H9 (cell line): ENCODE results near the gene WNT9A. TPM values are rescaled to one million over a fixed set of nuclear protein-coding genes. Genes with fewer than 3 reads are reported as not detected.
A peak's percentile ranks its signal among the peaks of the same experiment; 100 is the strongest.

Experiments
- DNase-seq: peaks from one replicate; pipeline ENCODE4 v3.0.0-alpha.2; 2017
- H2AFZ ChIP-seq: one replicate; pipeline ENCODE4 v1.6.1; 2013; ENCODE audit warnings: mild to moderate bottlenecking, low read length, control low read depth, moderate library complexity
- H2AK5ac ChIP-seq: 2 replicates; pipeline ENCODE4 v1.6.1; 2013; ENCODE audit warnings: low read length, control low read depth, mixed read lengths; ENCODE audit not compliant: insufficient read length
- H2BK120ac ChIP-seq: one replicate; pipeline ENCODE4 v1.6.1; 2013; ENCODE audit warnings: low read depth, mild to moderate bottlenecking, low read length, control low read depth, inconsistent platforms; ENCODE audit not compliant: poor library complexity, severe bottlenecking
- H2BK12ac ChIP-seq: 2 replicates; pipeline ENCODE4 v1.6.1; 2013; ENCODE audit warnings: low read length, control low read depth, mixed read lengths, low read depth; ENCODE audit not compliant: insufficient read length
- H2BK15ac ChIP-seq: 2 replicates; pipeline ENCODE4 v1.6.1; 2013; ENCODE audit warnings: low read depth, low read length, control low read depth
- H2BK20ac ChIP-seq: one replicate; pipeline ENCODE4 v1.6.1; 2013; ENCODE audit warnings: low read depth, mild to moderate bottlenecking, low read length, control low read depth, inconsistent platforms; ENCODE audit not compliant: poor library complexity, severe bottlenecking
- H2BK5ac ChIP-seq: 2 replicates; pipeline ENCODE4 v1.6.1; 2013; ENCODE audit warnings: low read length, control low read depth, mixed read lengths; ENCODE audit not compliant: insufficient read length
- H3K14ac ChIP-seq: 2 replicates; pipeline ENCODE4 v1.6.1; 2013; ENCODE audit warnings: low read length, control low read depth; ENCODE audit not compliant: insufficient read depth
- H3K18ac ChIP-seq: 2 replicates; pipeline ENCODE4 v1.6.1; 2013; ENCODE audit warnings: low read depth, mild to moderate bottlenecking, mixed read lengths, low read length, control low read depth; ENCODE audit not compliant: insufficient read length
- H3K23ac ChIP-seq: 2 replicates; pipeline ENCODE4 v1.6.1; 2013; ENCODE audit warnings: low read length, control low read depth, mixed read lengths, low read depth; ENCODE audit not compliant: insufficient read length
- H3K23me2 ChIP-seq: 2 replicates; pipeline ENCODE4 v1.6.1; 2013; ENCODE audit warnings: low read depth, mild to moderate bottlenecking, mixed read lengths, low read length, control low read depth; ENCODE audit not compliant: insufficient read length, poor library complexity, severe bottlenecking
- H3K27ac ChIP-seq: 2 replicates; pipeline ENCODE4 v1.5.1; 2013; ENCODE audit warnings: low read length, control low read depth, mixed read lengths, low read depth; ENCODE audit not compliant: insufficient read length
- H3K27me3 ChIP-seq: 2 replicates; pipeline ENCODE4 v1.6.1; 2013; ENCODE audit warnings: low read length, control low read depth, inconsistent platforms; ENCODE audit not compliant: insufficient read depth
- H3K4ac ChIP-seq: 2 replicates; pipeline ENCODE4 v1.6.1; 2013; ENCODE audit warnings: low read depth, mild to moderate bottlenecking, control low read depth, inconsistent platforms, low read length, moderate library complexity
- H3K4me1 ChIP-seq: 2 replicates; pipeline ENCODE4 v1.6.1; 2013; ENCODE audit warnings: low read length, control low read depth, inconsistent platforms; ENCODE audit not compliant: insufficient read depth
- H3K4me2 ChIP-seq: 2 replicates; pipeline ENCODE4 v1.6.1; 2013; ENCODE audit warnings: low read length, control low read depth, mixed read lengths; ENCODE audit not compliant: insufficient read length, insufficient read depth
- H3K56ac ChIP-seq: 2 replicates; pipeline ENCODE4 v1.6.1; 2013; ENCODE audit warnings: low read depth, mild to moderate bottlenecking, mixed read lengths, low read length, control low read depth; ENCODE audit not compliant: insufficient read length
- H3K79me1 ChIP-seq: 2 replicates; pipeline ENCODE4 v1.6.1; 2013; ENCODE audit warnings: low read depth, mild to moderate bottlenecking, moderate library complexity, low read length, control low read depth, inconsistent platforms; ENCODE audit not compliant: insufficient read depth, poor library complexity, severe bottlenecking
- H3K79me2 ChIP-seq: 2 replicates; pipeline ENCODE4 v1.6.1; 2013; ENCODE audit warnings: low read length, control low read depth, inconsistent platforms; ENCODE audit not compliant: insufficient read depth
- H3K9ac ChIP-seq: 2 replicates; pipeline ENCODE4 v1.6.1; 2013; ENCODE audit warnings: low read length, control low read depth, mixed read lengths; ENCODE audit not compliant: insufficient read length; ENCODE audit errors: extremely low read depth
- H3K9me3 ChIP-seq: one replicate; pipeline ENCODE4 v1.6.1; 2013; ENCODE audit warnings: low read depth, low read length, inconsistent platforms; ENCODE audit not compliant: control insufficient read depth
- H3T11ph ChIP-seq: one replicate; pipeline ENCODE4 v1.6.1; 2013; ENCODE audit warnings: mild to moderate bottlenecking, low read length, control low read depth, inconsistent platforms
- H4K20me1 ChIP-seq: one replicate; pipeline ENCODE4 v1.6.1; 2013; ENCODE audit not compliant: control insufficient read depth, insufficient read length, insufficient read depth
- H4K5ac ChIP-seq: 2 replicates; pipeline ENCODE4 v1.6.1; 2013; ENCODE audit warnings: low read depth, mild to moderate bottlenecking, mixed read lengths, low read length, control low read depth; ENCODE audit not compliant: insufficient read length
- H4K8ac ChIP-seq: replicated peaks from 2 replicates; pipeline ENCODE4 v1.6.1; 2013; ENCODE audit warnings: low read length, control low read depth, mixed read lengths, low read depth; ENCODE audit not compliant: insufficient read length
- H4K91ac ChIP-seq: 2 replicates; pipeline ENCODE4 v1.6.1; 2013; ENCODE audit warnings: low read depth, mild to moderate bottlenecking, moderate library complexity, mixed read lengths, low read length, control low read depth; ENCODE audit not compliant: insufficient read length
- H3K27ac Mint-ChIP-seq, 3 experiments: 2 replicates in 2 of 3; 3 replicates in 1 of 3; pipeline ENCODE4 v1.8.0; 2020 to 2021; ENCODE audit warnings: mixed read lengths in 3 of 3, mild to moderate bottlenecking in 1 of 3, moderate library complexity in 1 of 3
- H3K27me3 Mint-ChIP-seq: 2 replicates; pipeline ENCODE4 v1.8.0; 2021; ENCODE audit warnings: low read depth, mild to moderate bottlenecking, moderate library complexity, mixed read lengths
- H3K36me3 Mint-ChIP-seq, 3 experiments: 2 replicates in 2 of 3; 3 replicates in 1 of 3; pipeline ENCODE4 v1.8.0; 2020 to 2021; ENCODE audit warnings: low read depth in 3 of 3, mixed read lengths in 3 of 3; ENCODE audit not compliant: insufficient read depth in 1 of 3
- H3K4me1 Mint-ChIP-seq, 2 experiments: 2 replicates each; pipeline ENCODE4 v1.8.0; 2020; ENCODE audit warnings: mixed read lengths in 2 of 2
- H3K4me3 Mint-ChIP-seq, 2 experiments: 2 replicates in 1 of 2; 3 replicates in 1 of 2; pipeline ENCODE4 v1.8.0; 2020 to 2021; ENCODE audit warnings: mild to moderate bottlenecking in 2 of 2, mixed read lengths in 2 of 2, moderate library complexity in 1 of 2
- H3K9me3 Mint-ChIP-seq, 2 experiments: 2 replicates in 1 of 2; 3 replicates in 1 of 2; pipeline ENCODE4 v1.8.0; 2020; ENCODE audit warnings: mild to moderate bottlenecking in 2 of 2, mixed read lengths in 2 of 2, moderate library complexity in 1 of 2
- WGBS: extraction: QIAGEN DNeasy Blood & Tissue Kit; methylation state at CpG from one replicate; pipeline ENCODE4 v1.1.7; 2013; ENCODE audit warnings: missing lambda C conversion rate, low lambda C conversion rate, mixed read lengths; ENCODE audit not compliant: insufficient read length; ENCODE audit errors: extremely low coverage; 5-methylcytosine and 5-hydroxymethylcytosine counted together
- total RNA-seq: library from RNA; stranded (reverse); gene quantifications from 2 replicates; pipeline ENCODE4 v1.2.1, GENCODE V29; 2021
- TF ChIP-seq, protein P1 (sequence below): fragments of 200-600 bp; sonication (generic); conservative IDR thresholded peaks from 3 replicates; pipeline ENCODE4 v1.8.0; 2021; ENCODE audit warnings: antibody characterized with exemption, mild to moderate bottlenecking

WNT9A gene
- total RNA-seq, 1 experiment from 2014 or later = 0.77 TPM

GRCh38 chr1:227887697-227888403 is 59.9 kb downstream of the WNT9A start:
- H3K79me2 ChIP-seq = no peaks in the 10 kb centered on the region
- H3K14ac ChIP-seq = peak overlapping the region; percentile 3; the same call in 1 of the 2 replicates
- H3K56ac ChIP-seq = no peak overlapping the region
- H3K27ac ChIP-seq = no peak overlapping the region
- TF ChIP-seq, protein P1, sequence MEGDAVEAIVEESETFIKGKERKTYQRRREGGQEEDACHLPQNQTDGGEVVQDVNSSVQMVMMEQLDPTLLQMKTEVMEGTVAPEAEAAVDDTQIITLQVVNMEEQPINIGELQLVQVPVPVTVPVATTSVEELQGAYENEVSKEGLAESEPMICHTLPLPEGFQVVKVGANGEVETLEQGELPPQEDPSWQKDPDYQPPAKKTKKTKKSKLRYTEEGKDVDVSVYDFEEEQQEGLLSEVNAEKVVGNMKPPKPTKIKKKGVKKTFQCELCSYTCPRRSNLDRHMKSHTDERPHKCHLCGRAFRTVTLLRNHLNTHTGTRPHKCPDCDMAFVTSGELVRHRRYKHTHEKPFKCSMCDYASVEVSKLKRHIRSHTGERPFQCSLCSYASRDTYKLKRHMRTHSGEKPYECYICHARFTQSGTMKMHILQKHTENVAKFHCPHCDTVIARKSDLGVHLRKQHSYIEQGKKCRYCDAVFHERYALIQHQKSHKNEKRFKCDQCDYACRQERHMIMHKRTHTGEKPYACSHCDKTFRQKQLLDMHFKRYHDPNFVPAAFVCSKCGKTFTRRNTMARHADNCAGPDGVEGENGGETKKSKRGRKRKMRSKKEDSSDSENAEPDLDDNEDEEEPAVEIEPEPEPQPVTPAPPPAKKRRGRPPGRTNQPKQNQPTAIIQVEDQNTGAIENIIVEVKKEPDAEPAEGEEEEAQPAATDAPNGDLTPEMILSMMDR = no peak
- H2BK5ac ChIP-seq = no peak overlapping the region
- no peak overlapping the region for H2AK5ac ChIP-seq
- H3T11ph ChIP-seq = no peak overlapping the region
- H4K91ac ChIP-seq = no peak overlapping the region
- H2BK20ac ChIP-seq = no peak overlapping the region
- H4K8ac ChIP-seq = no peak overlapping the region
- no CpG with 5 or more reads among the region's 40 CpGs for WGBS
- H2BK15ac ChIP-seq = no peak overlapping the region
- no peaks in the 10 kb centered on the region for H4K20me1 ChIP-seq
- no peak overlapping the region for H2BK12ac ChIP-seq
- no peak overlapping the region for H2BK120ac ChIP-seq
- H3K79me1 ChIP-seq = no peaks in the 10 kb centered on the region
- peak overlapping the region; percentile 44 for H3K4me2 ChIP-seq
- H3K23me2 ChIP-seq = no peaks in the 10 kb centered on the region
- Mint-ChIP-seq H3K9me3 (no peaks in the 10 kb centered on the region), H3K4me3 (peak overlapping the region; percentile 21 to 64; a peak in 3 of 5 replicates), H3K27ac (peak overlapping the region in 2 of 3 experiments; percentile 49 to 90; a peak in 1 of 7 replicates), H3K4me1 (peaks cover 10 to 23% of the 10 kb centered on the region in 2 experiments), H3K27me3 (peaks cover 2% of the 10 kb centered on the region; the same call in 1 of the 2 replicates), H3K36me3 (no peaks in the 10 kb centered on the region)
- H3K9ac ChIP-seq = no peak overlapping the region
- no peak overlapping the region for H4K5ac ChIP-seq
- H3K18ac ChIP-seq = no peak overlapping the region
- H3K9me3 ChIP-seq = no peaks in the 10 kb centered on the region
- DNase-seq = peak; percentile 74
- H2AFZ ChIP-seq = no peak overlapping the region
- no peak overlapping the region for H3K4ac ChIP-seq
- H3K23ac ChIP-seq = no peak overlapping the region
- no peaks in the 10 kb centered on the region for H3K4me1 ChIP-seq
- no peaks in the 10 kb centered on the region for H3K27me3 ChIP-seq
